Kasumi-1 (cell line): ENCODE measurements around the gene MAFG.

ENCODE experiments used
- DNase-seq, 2 experiments: peaks; one replicate each; lab custom pipeline; 2025; lab: John Stamatoyannopoulos, UW

Gene MAFG

GRCh38 chr17:81909966-81910839 lies 17.3 kb downstream of the MAFG start:
- DNase-seq: peak; percentile 29 to 31

GRCh38 chr17:81909231-81909630 lies 18.3 kb downstream of the MAFG start:
- no peak for DNase-seq

DNA sequence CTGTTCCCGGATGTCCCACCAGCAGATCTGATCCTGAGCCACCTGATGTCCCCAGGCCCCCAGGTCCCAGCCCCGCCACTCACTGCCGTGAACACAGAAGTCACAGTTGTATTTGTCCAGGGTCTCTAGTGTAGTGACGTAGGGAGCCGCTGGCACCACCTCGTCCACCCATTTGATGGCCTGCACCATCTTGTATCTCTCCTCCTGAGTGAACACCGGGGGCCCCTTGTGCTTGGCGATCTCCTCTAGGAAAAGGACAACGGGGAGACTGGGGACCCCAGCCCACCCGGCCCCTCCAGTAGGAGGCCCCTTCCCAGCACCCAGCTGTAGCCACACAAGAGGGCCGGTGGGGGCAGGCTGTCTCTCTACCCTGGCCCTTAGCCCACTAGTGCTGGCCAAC lies 18.7 kb downstream of the MAFG start:
- no peak for DNase-seq

GRCh38 chr17:81907219-81908145 lies 20.1 kb downstream of the MAFG start:
- DNase-seq: no peak

DNA sequence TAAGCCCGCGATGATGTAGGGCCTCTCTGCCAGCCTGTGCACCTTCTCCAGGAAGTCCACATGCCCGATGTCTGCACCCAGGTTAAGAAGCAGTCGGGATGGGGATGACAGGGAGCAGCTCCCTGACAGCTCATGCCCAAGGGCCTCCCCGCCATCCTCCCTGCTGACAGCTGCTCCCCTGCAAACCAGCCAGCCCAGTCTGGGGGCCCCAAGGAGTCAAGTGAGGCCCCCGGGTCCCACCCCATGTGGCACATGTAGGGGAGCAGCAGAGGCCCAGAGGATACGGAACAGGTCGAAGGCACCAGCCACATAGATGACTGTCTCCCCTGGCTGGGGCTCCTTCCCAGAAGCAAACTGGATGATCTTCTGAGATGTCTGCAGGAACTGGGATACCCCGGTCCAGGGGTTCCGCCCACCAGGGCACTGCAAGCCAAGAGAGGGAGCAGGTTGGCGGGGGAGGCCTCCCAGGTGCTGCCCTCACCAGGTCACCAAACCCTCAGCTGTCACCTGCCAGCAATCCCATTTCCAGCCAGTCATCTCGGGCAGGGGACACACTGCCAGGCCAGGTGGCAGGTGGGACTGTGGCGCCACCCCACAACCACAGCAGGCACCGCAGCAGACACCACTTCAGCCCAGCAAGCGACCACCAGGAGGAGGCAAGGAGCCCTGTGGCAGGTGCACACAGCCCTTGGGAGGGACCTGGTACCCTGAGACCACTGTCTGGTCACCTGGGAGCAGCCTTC lies 20.9 kb downstream of the MAFG start:
- DNase-seq: no peak

- DNase-seq: no peak
Measured at GRCh38 chr17:81905993-81906392, 21.5 kb downstream of the MAFG start.

- DNase-seq: no peak
Measured at GRCh38 chr17:81905424-81905875, 22.1 kb downstream of the MAFG start.

GRCh38 chr17:81904600-81905423 lies 22.7 kb downstream of the MAFG start:
- no peak for DNase-seq

- DNase-seq: no peak
Measured at GRCh38 chr17:81903896-81904599, 23.5 kb downstream of the MAFG start.

GRCh38 chr17:81903415-81903831 lies 24.1 kb downstream of the MAFG start:
- DNase-seq: no peak

- no peak for DNase-seq
Measured at GRCh38 chr17:81902653-81903414, 24.7 kb downstream of the MAFG start.

GRCh38 chr17:81902023-81902652 lies 25.4 kb downstream of the MAFG start, which contains the start of gene NPB:
Gene NPB, plus strand, starts transcription at chr17:81902238. Its CDS starts 40 bp downstream, at chr17:81902278.
- DNase-seq: no peak

DNA sequence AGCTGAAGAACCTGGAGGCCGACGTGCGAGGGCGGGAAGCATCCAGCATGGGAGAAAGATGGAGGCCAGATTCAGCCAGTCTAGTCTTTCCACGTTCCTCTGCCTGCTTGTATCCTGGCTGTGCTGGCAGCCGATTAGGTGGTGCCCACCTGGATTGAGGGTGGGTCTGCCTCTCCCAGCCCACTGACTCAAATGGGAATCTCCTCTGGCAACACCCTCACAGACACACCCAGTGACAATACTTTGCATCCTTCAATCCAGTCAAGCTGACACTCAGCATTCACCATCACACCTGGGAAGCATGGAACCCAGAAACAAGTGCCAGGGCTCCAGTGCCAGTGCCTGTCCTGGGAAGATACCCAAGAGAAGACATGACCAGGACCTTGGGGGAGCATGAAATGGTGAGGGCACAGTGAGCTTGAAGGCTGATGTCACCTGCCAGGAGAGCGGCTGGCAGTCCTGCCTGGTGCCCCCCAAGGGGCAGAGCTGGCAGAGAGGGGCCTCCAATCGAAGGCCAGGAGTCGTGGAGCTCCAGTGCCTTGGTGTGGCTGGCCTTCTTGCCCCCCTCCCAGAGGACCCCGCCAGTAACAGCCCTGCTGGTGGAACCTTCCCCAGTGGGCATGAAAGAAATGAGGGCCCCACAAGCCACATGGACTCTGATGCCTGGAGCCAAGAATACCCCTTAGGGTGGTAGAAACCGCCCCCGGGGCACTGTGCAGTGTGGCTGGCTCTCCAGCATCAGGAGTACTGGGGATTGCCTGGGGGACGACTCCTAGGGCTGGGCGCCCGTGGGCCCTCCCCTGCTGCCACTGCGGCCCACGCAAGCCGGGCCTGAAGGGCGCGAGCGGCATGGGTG lies 26.1 kb downstream of the MAFG start:
- DNase-seq: no peak

GRCh38 chr17:81900181-81900820 lies 27.2 kb downstream of the MAFG start:
- DNase-seq: no peak

- DNase-seq: no peak
Measured at GRCh38 chr17:81899514-81900166, 27.9 kb downstream of the MAFG start.

DNA sequence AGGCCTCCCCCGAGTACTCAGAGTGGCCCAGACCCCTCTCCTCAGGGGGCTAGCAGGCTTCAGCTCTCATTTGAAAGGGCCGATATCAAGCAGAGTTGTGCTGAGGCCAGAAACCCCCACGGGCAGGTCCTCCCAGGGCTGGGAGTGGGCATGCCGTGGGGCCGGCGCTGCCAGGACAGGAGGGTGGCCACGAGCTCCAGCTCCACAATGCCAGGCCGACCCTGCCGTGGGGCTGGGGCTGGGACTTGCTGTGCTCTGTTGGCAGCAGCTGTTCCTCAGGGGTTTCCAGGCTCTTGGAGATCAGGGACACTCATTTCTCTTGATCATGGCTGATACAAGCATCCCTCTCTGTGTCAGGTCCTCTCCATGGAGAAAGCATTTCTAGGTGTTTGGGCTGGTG lies 28.6 kb downstream of the MAFG start:
- no peak for DNase-seq
